Measurements from ENCODE around the gene PARD3.
"Not testable (repeated sequence)": the region's sequence is repeated elsewhere in the genome, so short reads cannot be mapped to it uniquely, and the experiment has no call there.

Gene PARD3

GRCh38 chr10:34800624-34801023 lies 14.5 kb downstream of the PARD3 start:
- DNase-seq: no peak

- no peak for DNase-seq
These were observed 16.4 kb downstream of the PARD3 start for GRCh38 chr10:34798654-34799053.

DNA sequence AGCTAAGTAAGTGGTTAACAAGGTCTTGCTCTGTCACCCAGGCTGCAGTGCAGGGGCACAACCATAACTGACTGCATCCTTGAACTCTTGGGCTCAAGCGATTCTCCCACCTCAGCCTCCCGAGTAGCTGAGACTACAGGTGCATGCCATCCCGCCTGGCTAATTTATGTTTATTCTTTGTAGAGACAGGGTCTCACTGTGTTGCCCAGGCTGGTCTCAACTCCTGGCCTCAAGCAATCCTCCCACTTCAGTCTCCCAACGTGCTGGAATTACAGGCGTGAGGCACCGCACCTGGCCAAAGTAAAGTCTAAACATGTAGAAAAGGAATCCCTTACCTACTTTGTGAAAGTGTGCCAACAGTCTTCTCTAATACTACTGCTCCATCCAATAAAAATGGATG lies 17.9 kb downstream of the PARD3 start:
- DNase-seq: no peak

GRCh38 chr10:34796133-34796532 lies 19.0 kb downstream of the PARD3 start:
- DNase-seq: no peak

GRCh38 chr10:34795334-34795733 lies 19.8 kb downstream of the PARD3 start:
- DNase-seq: no peak

GRCh38 chr10:34794835-34795234 lies 20.3 kb downstream of the PARD3 start:
- DNase-seq: no peak

DNA sequence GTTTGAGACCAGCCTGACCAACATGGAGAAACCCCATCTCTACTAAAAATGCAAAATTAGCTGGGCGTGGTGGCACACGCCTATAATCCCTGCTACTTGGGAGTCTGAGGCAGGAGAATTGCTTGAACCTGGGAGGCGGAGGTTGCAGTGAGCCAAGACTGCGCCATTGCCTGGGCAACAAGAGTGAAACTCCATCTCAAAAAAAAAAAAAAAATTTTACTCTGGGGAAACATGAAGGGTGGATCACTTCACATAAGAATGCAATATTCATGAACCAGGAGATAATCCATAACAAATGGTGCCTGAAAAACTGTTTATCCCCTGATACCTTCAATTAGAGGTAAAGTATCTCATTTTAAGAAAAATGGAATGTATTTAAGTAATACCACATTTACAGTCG lies 21.5 kb downstream of the PARD3 start:
- DNase-seq: not testable (repeated sequence)

- no peak for DNase-seq
These were observed 22.2 kb downstream of the PARD3 start for GRCh38 chr10:34792881-34793280.

- no peak for DNase-seq
These were observed 23.1 kb downstream of the PARD3 start for GRCh38 chr10:34791947-34792346.

- DNase-seq: no peak
These were observed 23.9 kb downstream of the PARD3 start for GRCh38 chr10:34791228-34791627.

DNA sequence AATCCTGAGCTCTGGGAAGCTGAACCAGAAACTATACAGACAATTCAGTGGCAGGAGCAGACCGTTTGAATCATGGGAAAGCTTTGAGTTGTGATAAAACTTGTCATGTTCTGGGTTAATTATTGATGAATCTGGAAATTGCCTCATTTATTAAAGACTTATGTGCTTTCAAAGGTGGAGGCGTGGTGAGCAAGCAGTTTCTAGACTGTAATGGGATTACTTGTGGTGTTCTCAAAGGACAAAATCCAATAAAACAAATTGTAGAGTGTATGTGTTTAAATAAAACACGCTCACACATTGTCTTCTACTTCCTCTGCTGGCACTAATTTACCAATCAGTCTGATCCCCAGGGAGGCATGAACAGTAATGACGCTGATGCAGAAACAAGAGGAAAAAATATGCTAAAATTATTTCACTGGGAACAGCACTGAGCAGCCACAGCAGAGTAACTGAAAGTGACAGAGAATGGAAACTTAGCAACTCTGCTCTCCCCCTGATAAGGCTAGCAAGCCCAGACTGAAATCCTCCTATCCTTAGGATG lies 25.1 kb downstream of the PARD3 start:
- peak in 1 of 51 donors; percentile 27 for DNase-seq

DNA sequence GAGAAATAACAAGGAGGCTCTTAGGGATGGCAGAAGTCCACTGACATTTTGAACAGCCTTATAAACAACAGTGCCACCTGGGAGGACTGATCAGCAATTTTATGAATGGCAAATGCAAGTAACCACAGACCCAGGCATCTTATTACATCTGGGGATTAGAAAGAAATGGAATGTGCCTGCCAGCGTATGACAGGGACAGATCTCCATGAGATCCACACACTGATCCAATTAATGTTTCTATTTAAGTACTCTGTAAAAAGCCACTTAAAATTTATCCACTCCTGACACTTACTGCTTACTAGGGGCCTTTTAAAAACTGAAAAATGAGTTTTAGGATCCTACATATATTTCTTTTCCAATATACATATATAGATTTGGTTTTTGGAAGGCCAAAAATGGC lies 28.6 kb downstream of the PARD3 start:
- no peak for DNase-seq

GRCh38 chr10:34781711-34782110 lies 33.4 kb downstream of the PARD3 start:
- no peak for DNase-seq

DNA sequence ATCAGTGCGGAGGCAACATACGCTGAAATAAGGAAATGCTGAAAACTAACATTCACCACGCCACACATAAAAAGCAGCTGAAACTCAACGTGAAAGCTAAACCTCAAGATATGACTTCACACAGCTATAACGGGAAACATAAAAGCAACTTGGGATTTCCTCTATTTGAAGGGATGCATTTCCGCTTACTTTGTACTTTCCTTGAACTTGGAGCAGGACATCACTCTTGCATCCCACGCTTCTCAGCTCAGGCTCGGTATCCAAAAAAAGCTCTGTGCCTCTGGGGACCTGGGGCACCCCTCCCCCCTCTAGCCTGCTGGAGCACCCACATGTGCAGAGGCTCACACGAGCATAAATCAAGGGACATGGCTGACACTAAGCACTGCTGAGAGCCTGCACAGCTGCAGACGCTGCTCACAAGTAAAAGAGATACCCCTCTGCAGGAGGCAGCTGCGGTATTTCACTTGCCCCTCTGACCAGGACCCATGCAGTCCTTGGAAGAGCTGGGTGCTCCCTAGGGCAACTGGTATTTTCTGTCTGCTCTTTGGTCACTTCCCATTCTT lies 34.2 kb downstream of the PARD3 start:
- peak in 2 of 51 donors; percentile 1 to 4 for DNase-seq

DNA sequence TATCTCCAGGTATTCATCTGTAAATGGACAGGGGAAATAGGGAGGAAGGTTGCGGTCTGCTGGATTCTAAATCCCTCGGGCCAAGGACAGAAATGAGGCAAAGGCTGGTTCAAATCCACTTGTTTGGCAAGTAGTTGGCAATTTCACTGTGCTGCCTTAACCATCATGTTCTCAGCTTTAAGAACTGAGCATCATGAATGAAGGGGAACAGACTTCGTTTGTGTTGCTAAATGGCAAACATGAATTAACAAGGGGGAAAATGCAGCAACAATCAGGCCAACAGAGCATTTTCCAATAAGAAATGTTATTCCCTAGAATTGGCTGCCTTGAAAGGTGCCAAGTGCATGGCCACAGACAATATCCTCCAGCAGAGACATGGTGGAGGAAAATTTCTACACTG lies 36.9 kb downstream of the PARD3 start:
- DNase-seq: no peak

- no peak for DNase-seq
These were observed 38.9 kb downstream of the PARD3 start for GRCh38 chr10:34776090-34776690.

GRCh38 chr10:34775044-34775637 lies 40.0 kb downstream of the PARD3 start:
- DNase-seq: no peak

DNA sequence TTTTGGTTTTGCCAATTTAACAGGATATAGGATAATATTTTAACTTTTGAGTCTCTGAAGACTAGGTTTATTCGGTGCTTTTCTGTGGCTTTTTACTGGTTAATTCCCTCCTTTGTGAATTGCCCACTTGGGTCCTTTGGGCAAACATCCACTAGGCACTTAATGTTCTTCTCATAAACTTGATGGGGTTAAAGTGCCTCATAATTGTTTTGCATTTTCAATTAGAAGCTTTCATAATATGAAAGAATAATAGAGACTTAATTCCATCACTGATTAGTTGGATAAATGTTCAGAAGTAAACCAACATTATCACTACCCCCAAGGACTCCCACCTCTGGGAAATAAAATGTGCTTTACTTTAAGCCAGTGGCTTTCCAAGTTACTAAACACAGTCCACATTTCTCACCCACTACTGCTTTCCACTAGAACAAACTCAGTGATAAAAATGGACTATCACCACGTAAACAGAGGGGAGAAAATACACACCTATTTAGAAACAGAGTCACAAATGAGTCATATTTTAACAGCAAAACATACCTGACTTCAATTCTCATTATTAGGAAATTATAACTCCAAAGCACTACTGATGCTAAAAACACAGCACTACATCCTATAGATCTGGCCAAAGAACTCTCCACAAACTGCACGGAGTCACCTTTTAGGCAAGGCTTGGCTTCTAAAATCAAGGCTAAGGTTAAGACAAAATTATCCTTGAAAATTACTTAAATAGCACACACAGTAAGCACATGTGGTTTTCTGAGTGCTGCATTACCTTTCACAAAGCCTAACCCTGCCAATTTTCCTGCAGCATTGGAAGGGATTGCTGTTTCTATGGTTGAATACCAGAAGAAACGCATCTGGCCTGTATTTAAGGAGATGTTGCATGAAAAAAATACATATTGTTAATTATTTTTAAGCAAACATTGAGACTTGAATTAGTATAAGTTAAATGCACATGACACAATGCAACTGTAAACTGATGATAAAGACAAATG lies 41.2 kb downstream of the PARD3 start:
- no peak for DNase-seq

DNA sequence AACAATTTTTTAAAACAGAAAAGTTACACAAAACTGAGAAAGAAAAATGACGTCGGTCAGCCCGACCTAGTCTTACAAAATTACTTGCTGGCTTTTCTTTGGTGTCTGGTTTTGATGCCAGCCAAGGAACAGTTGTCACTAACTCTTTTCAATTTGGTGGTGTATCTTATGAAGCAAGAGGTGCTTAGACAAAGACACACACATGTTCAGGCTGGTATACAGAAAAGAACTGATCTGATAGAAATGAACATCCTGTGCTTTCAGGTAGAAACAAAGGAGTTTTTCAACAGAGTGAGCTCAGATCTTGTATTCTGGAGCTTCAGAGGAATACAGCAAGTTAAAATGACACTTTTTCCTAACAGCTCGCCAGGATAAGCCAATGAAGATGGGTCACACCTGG lies 43.6 kb downstream of the PARD3 start:
- no peak for DNase-seq

DNA sequence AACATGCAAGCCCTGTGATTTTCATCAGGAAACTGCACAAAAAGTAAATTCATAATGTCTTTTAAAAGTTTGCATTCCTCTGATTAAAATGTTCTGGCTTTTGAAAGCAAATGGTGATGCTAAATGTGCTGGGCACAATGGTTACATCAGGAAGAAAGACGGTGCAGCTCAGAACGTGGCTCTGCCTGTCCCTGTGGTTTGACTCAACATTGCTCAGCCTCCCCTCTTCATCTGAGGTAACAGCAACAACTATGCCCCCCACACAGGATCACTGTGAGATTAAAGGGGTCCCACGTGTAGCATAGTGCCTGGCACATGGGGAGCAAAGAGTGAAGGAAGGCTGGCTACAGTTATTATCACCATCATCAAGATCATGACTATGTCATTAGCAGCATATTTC lies 44.0 kb downstream of the PARD3 start:
- no peak for DNase-seq

DNA sequence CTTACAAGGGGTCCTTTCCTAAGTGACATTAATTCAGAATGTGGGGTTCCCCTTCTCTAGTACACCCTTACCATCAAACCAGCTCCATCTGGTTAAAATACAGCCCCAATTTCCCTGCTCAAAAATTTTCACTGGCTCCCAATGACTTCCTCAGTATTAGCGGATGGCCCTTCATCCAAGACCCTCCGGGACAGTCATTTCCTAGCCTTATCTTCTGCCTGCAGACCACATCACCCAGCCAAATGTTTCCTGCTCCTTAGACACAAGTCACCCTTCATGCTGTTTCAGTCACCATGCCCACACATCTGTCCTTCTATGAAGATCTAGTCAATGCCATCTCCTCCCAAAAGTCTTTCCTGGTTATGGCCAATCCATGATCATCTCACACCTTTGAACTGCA lies 45.2 kb downstream of the PARD3 start:
- no peak for DNase-seq

GRCh38 chr10:34768972-34769330 lies 46.1 kb downstream of the PARD3 start:
- no peak for DNase-seq

Measured in hypothalamus (tissue), 51 donors.